ENCODE results near the gene BCL11B.

Gene BCL11B

GRCh38 chr14:99238216-99238615 lies 33.8 kb downstream of the BCL11B start:
- Histone ChIP-seq H3K27ac (ENCODE audit: insufficient read depth in 1 of 2, low read depth in 1 of 2, low read length in 2 of 2, poor library complexity in 1 of 2, severe bottlenecking in 2 of 2) (no peak overlapping the region), H3K36me3 (ENCODE audit: control insufficient read depth in 4 of 4, insufficient read depth in 4 of 4, low read length in 3 of 4) (no peaks in the 10 kb centered on the region), H3K27me3 (replicated peaks in 2 of 5; ENCODE audit: control insufficient read depth in 4 of 5, insufficient read depth in 5 of 5, low read length in 4 of 5) (peaks cover 0 to 98% (median 47%) of the 10 kb centered on the region in 5 experiments), H3K4me1 (ENCODE audit: control extremely low read depth in 1 of 4, control insufficient read depth in 4 of 4, insufficient read depth in 4 of 4, low read length in 3 of 4) (no peaks in the 10 kb centered on the region), H3K4me3 (ENCODE audit: control insufficient read depth in 1 of 7, extremely low read depth in 1 of 7, insufficient read depth in 4 of 7, low read depth in 2 of 7, low read length in 6 of 7) (no peak overlapping the region), H3K9me3 (ENCODE audit: control extremely low read depth in 1 of 5, control insufficient read depth in 4 of 5, insufficient read depth in 2 of 5, low read depth in 1 of 5, low read length in 4 of 5) (peaks cover 0 to 23% (median 13%) of the 10 kb centered on the region in 5 experiments)
- ChIA-PET POLR2A (no interaction called here), CTCF (no interaction called here)
- WGBS (ENCODE audit: insufficient coverage): 93% methylated on average over 5 of the region's 6 CpGs
- no peak for DNase-seq

- Histone ChIP-seq H3K4me1 (ENCODE audit: control extremely low read depth in 1 of 4, control insufficient read depth in 4 of 4, insufficient read depth in 4 of 4, low read length in 3 of 4) (no peaks in the 10 kb centered on the region), H3K9me3 (ENCODE audit: control extremely low read depth in 1 of 5, control insufficient read depth in 4 of 5, insufficient read depth in 2 of 5, low read depth in 1 of 5, low read length in 4 of 5) (peaks cover 0 to 23% (median 13%) of the 10 kb centered on the region in 5 experiments), H3K27ac (ENCODE audit: insufficient read depth in 1 of 2, low read depth in 1 of 2, low read length in 2 of 2, poor library complexity in 1 of 2, severe bottlenecking in 2 of 2) (no peak overlapping the region), H3K27me3 (replicated peaks in 2 of 5; ENCODE audit: control insufficient read depth in 4 of 5, insufficient read depth in 5 of 5, low read length in 4 of 5) (peaks cover 0 to 98% (median 41%) of the 10 kb centered on the region in 5 experiments), H3K4me3 (ENCODE audit: control insufficient read depth in 1 of 7, extremely low read depth in 1 of 7, insufficient read depth in 4 of 7, low read depth in 2 of 7, low read length in 6 of 7) (no peak overlapping the region), H3K36me3 (ENCODE audit: control insufficient read depth in 4 of 4, insufficient read depth in 4 of 4, low read length in 3 of 4) (no peaks in the 10 kb centered on the region)
- WGBS (ENCODE audit: insufficient coverage): 85% methylated on average over 7 of the region's 7 CpGs
- no peak for DNase-seq
- ChIA-PET CTCF (no interaction called here), POLR2A (no interaction called here)
These were observed 34.7 kb downstream of the BCL11B start for GRCh38 chr14:99237288-99237687.

GRCh38 chr14:99236386-99237138 lies 35.4 kb downstream of the BCL11B start:
- no peaks in the 10 kb centered on the region for H3K36me3 ChIP-seq (ENCODE audit: control insufficient read depth in 4 of 4, insufficient read depth in 4 of 4, low read length in 3 of 4)
- peaks cover 0 to 23% (median 13%) of the 10 kb centered on the region in 5 experiments for H3K9me3 ChIP-seq (ENCODE audit: control extremely low read depth in 1 of 5, control insufficient read depth in 4 of 5, insufficient read depth in 2 of 5, low read depth in 1 of 5, low read length in 4 of 5)
- no peaks in the 10 kb centered on the region for H3K4me1 ChIP-seq (ENCODE audit: control extremely low read depth in 1 of 4, control insufficient read depth in 4 of 4, insufficient read depth in 4 of 4, low read length in 3 of 4)
- no peak overlapping the region for H3K4me3 ChIP-seq (ENCODE audit: control insufficient read depth in 1 of 7, extremely low read depth in 1 of 7, insufficient read depth in 4 of 7, low read depth in 2 of 7, low read length in 6 of 7)
- POLR2A ChIA-PET: no interaction called here
- WGBS (ENCODE audit: insufficient coverage): 80% methylated on average over 6 of the region's 9 CpGs
- CTCF ChIA-PET: no interaction called here
- H3K27ac ChIP-seq (ENCODE audit: insufficient read depth in 1 of 2, low read depth in 1 of 2, low read length in 2 of 2, poor library complexity in 1 of 2, severe bottlenecking in 2 of 2): no peak overlapping the region
- no peak for DNase-seq
- peaks cover 0 to 98% (median 37%) of the 10 kb centered on the region in 5 experiments for H3K27me3 ChIP-seq (replicated peaks in 2 of 5; ENCODE audit: control insufficient read depth in 4 of 5, insufficient read depth in 5 of 5, low read length in 4 of 5)

GRCh38 chr14:99235582-99236320 lies 36.2 kb downstream of the BCL11B start:
- ChIA-PET POLR2A (no interaction called here), CTCF (no interaction called here)
- Histone ChIP-seq H3K4me3 (ENCODE audit: control insufficient read depth in 1 of 7, extremely low read depth in 1 of 7, insufficient read depth in 4 of 7, low read depth in 2 of 7, low read length in 6 of 7) (no peak overlapping the region), H3K9me3 (ENCODE audit: control extremely low read depth in 1 of 5, control insufficient read depth in 4 of 5, insufficient read depth in 2 of 5, low read depth in 1 of 5, low read length in 4 of 5) (peaks cover 0 to 23% (median 13%) of the 10 kb centered on the region in 5 experiments), H3K36me3 (ENCODE audit: control insufficient read depth in 4 of 4, insufficient read depth in 4 of 4, low read length in 3 of 4) (no peaks in the 10 kb centered on the region), H3K27me3 (replicated peaks in 2 of 5; ENCODE audit: control insufficient read depth in 4 of 5, insufficient read depth in 5 of 5, low read length in 4 of 5) (peaks cover 0 to 98% (median 30%) of the 10 kb centered on the region in 5 experiments), H3K27ac (ENCODE audit: insufficient read depth in 1 of 2, low read depth in 1 of 2, low read length in 2 of 2, poor library complexity in 1 of 2, severe bottlenecking in 2 of 2) (no peak overlapping the region), H3K4me1 (ENCODE audit: control extremely low read depth in 1 of 4, control insufficient read depth in 4 of 4, insufficient read depth in 4 of 4, low read length in 3 of 4) (no peaks in the 10 kb centered on the region)
- 47% methylated on average over 8 of the region's 15 CpGs for WGBS (ENCODE audit: insufficient coverage)
- DNase-seq: no peak

GRCh38 chr14:99234961-99235571 lies 36.9 kb downstream of the BCL11B start:
- WGBS (ENCODE audit: insufficient coverage): 6% methylated on average over 15 of the region's 19 CpGs
- Histone ChIP-seq H3K4me1 (ENCODE audit: control extremely low read depth in 1 of 4, control insufficient read depth in 4 of 4, insufficient read depth in 4 of 4, low read length in 3 of 4) (no peaks in the 10 kb centered on the region), H3K36me3 (ENCODE audit: control insufficient read depth in 4 of 4, insufficient read depth in 4 of 4, low read length in 3 of 4) (no peaks in the 10 kb centered on the region), H3K4me3 (ENCODE audit: control insufficient read depth in 1 of 7, extremely low read depth in 1 of 7, insufficient read depth in 4 of 7, low read depth in 2 of 7, low read length in 6 of 7) (no peak overlapping the region), H3K9me3 (ENCODE audit: control extremely low read depth in 1 of 5, control insufficient read depth in 4 of 5, insufficient read depth in 2 of 5, low read depth in 1 of 5, low read length in 4 of 5) (peaks cover 0 to 23% (median 13%) of the 10 kb centered on the region in 5 experiments), H3K27me3 (replicated peaks in 2 of 5; ENCODE audit: control insufficient read depth in 4 of 5, insufficient read depth in 5 of 5, low read length in 4 of 5) (peaks cover 0 to 98% (median 30%) of the 10 kb centered on the region in 5 experiments), H3K27ac (ENCODE audit: insufficient read depth in 1 of 2, low read depth in 1 of 2, low read length in 2 of 2, poor library complexity in 1 of 2, severe bottlenecking in 2 of 2) (no peak overlapping the region)
- POLR2A ChIA-PET: no interaction called here
- CTCF ChIA-PET: no interaction called here
- DNase-seq: peak in 1 of 3 donors; percentile 8

GRCh38 chr14:99234355-99234754 lies 37.6 kb downstream of the BCL11B start:
- Histone ChIP-seq H3K36me3 (ENCODE audit: control insufficient read depth in 4 of 4, insufficient read depth in 4 of 4, low read length in 3 of 4) (no peaks in the 10 kb centered on the region), H3K27me3 (replicated peaks in 2 of 5; ENCODE audit: control insufficient read depth in 4 of 5, insufficient read depth in 5 of 5, low read length in 4 of 5) (peaks cover 0 to 98% (median 24%) of the 10 kb centered on the region in 5 experiments), H3K4me1 (ENCODE audit: control extremely low read depth in 1 of 4, control insufficient read depth in 4 of 4, insufficient read depth in 4 of 4, low read length in 3 of 4) (no peaks in the 10 kb centered on the region), H3K27ac (ENCODE audit: insufficient read depth in 1 of 2, low read depth in 1 of 2, low read length in 2 of 2, poor library complexity in 1 of 2, severe bottlenecking in 2 of 2) (no peak overlapping the region), H3K9me3 (ENCODE audit: control extremely low read depth in 1 of 5, control insufficient read depth in 4 of 5, insufficient read depth in 2 of 5, low read depth in 1 of 5, low read length in 4 of 5) (peaks cover 0 to 23% (median 13%) of the 10 kb centered on the region in 5 experiments), H3K4me3 (ENCODE audit: control insufficient read depth in 1 of 7, extremely low read depth in 1 of 7, insufficient read depth in 4 of 7, low read depth in 2 of 7, low read length in 6 of 7) (no peak overlapping the region)
- ChIA-PET POLR2A (no interaction called here), CTCF (no interaction called here)
- no peak for DNase-seq
- 55% methylated on average over 7 of the region's 9 CpGs for WGBS (ENCODE audit: insufficient coverage)
